ENCODE results near the gene HOXD11.

- TF ChIP-seq, protein P1, sequence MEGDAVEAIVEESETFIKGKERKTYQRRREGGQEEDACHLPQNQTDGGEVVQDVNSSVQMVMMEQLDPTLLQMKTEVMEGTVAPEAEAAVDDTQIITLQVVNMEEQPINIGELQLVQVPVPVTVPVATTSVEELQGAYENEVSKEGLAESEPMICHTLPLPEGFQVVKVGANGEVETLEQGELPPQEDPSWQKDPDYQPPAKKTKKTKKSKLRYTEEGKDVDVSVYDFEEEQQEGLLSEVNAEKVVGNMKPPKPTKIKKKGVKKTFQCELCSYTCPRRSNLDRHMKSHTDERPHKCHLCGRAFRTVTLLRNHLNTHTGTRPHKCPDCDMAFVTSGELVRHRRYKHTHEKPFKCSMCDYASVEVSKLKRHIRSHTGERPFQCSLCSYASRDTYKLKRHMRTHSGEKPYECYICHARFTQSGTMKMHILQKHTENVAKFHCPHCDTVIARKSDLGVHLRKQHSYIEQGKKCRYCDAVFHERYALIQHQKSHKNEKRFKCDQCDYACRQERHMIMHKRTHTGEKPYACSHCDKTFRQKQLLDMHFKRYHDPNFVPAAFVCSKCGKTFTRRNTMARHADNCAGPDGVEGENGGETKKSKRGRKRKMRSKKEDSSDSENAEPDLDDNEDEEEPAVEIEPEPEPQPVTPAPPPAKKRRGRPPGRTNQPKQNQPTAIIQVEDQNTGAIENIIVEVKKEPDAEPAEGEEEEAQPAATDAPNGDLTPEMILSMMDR (IDR thresholded peaks at IDR 0.05; ENCODE audit: low read length): no peak
- no peak for TF ChIP-seq EZH2 (IDR thresholded peaks at IDR 0.05; ENCODE audit: borderline replicate concordance, low read length)
Observed at GRCh38 chr2:176081837-176082524, 25.1 kb upstream of the HOXD11 start.
